Left ventricle myocardium inferior (tissue), 1 donor: ENCODE measurements around the gene SCART1. TPM values are rescaled to one million over a fixed set of nuclear protein-coding genes. Genes with fewer than 3 reads are reported as not detected.
"Not testable (repeated sequence)": the region's sequence is repeated elsewhere in the genome, so short reads cannot be mapped to it uniquely, and the experiment has no call there.

ENCODE experiments used
- DNase-seq: peaks from one replicate; pipeline ENCODE4 v3.0.0-alpha.2; 2020
- H3K27ac ChIP-seq: fragments of 200-600 bp; replicated peaks from 2 replicates; pipeline ENCODE4 v1.8.0; 2021
- H3K27me3 ChIP-seq: fragments of 200-600 bp; 2 replicates; pipeline ENCODE4 v1.8.0; 2021; ENCODE audit warnings: low read depth
- H3K36me3 ChIP-seq: fragments of 200-600 bp; 2 replicates; pipeline ENCODE4 v1.8.0; 2021
- H3K4me1 ChIP-seq: fragments of 200-600 bp; 2 replicates; pipeline ENCODE4 v1.8.0; 2021
- H3K4me3 ChIP-seq: fragments of 200-600 bp; 2 replicates; pipeline ENCODE4 v1.8.0; 2021; ENCODE audit warnings: mild to moderate bottlenecking, moderate library complexity
- H3K9me3 ChIP-seq: fragments of 200-600 bp; replicated peaks from 2 replicates; pipeline ENCODE4 v1.8.0; 2021
- intact Hi-C: fragments of 100-400 bp; cut with micrococcal nuclease; formaldehyde crosslinking; loops from one replicate; pipeline ENCODE4 v1.11.0; 2022
- total RNA-seq: library from RNA; stranded (reverse); fragmentation: NEBNext Ultra II Directional; extraction: Animal tissue kit (Norgen Biotek cat#: 25700); gene quantifications from one replicate; pipeline ENCODE4 v1.2.1, GENCODE V29; 2021
- TF ChIP-seq, protein P1 (sequence below): fragments of 200-600 bp; IDR thresholded peaks from 2 replicates; pipeline ENCODE4 v1.8.0; 2021; ENCODE audit warnings: antibody characterized with exemption, mild to moderate bottlenecking, borderline replicate concordance
- donor health status: DM: no; HTN: yes; CAD: no; lungs with severe emphysema.

SCART1 gene
- total RNA-seq, 1 donor from 2014 or later: 0.36 TPM

DNA sequence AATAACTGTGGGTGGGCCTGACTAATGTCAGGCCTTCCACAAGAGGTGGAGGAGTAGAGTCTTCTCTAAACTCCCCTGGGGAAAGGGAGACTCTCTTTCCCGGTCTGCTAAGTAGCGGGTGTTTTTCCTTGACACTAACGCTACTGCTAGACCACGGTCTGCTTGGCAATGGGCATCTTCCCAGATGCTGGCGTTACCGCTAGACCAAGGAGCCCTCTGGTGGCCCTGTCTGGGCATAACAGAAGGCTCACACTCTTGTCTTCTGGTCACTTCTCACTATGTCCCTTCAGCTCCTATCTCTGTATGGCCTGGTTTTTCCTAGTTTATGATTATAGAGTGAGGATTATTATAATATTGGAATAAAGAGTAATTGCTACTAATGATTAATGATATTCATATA is 43.6 kb downstream of the SCART1 start:
- H3K27ac ChIP-seq, H3K4me1 ChIP-seq, intact Hi-C loops, H3K27me3 ChIP-seq, DNase-seq, H3K4me3 ChIP-seq: not testable (repeated sequence)
- Histone ChIP-seq H3K9me3 (peaks cover 24% of the 10 kb centered on the region), H3K36me3 (peaks cover 20% of the 10 kb centered on the region)
- TF ChIP-seq, protein P1, sequence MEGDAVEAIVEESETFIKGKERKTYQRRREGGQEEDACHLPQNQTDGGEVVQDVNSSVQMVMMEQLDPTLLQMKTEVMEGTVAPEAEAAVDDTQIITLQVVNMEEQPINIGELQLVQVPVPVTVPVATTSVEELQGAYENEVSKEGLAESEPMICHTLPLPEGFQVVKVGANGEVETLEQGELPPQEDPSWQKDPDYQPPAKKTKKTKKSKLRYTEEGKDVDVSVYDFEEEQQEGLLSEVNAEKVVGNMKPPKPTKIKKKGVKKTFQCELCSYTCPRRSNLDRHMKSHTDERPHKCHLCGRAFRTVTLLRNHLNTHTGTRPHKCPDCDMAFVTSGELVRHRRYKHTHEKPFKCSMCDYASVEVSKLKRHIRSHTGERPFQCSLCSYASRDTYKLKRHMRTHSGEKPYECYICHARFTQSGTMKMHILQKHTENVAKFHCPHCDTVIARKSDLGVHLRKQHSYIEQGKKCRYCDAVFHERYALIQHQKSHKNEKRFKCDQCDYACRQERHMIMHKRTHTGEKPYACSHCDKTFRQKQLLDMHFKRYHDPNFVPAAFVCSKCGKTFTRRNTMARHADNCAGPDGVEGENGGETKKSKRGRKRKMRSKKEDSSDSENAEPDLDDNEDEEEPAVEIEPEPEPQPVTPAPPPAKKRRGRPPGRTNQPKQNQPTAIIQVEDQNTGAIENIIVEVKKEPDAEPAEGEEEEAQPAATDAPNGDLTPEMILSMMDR: peak; percentile 45

DNA sequence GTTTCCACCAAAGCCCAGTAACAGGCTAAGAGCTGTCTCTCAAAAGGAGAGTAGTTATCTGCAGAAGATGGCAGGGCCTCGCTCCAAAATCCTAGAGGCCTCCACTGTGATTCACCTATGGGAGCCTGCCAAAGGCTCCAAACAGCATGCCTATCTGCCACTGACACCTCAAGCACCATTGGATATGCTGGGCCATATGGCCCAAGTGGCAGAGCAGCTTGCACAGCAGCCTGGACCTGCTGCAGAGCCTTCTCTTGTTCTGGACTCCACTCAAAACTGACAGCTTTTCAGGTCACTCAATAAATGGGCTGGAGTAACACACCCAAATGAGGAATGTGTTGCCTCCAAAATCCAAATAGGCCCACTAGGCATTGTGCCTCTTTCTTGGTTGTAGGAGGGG is 45.4 kb downstream of the SCART1 start:
- H3K4me1 ChIP-seq, intact Hi-C loops, H3K4me3 ChIP-seq, H3K27ac ChIP-seq, H3K27me3 ChIP-seq, DNase-seq: not testable (repeated sequence)
- H3K9me3 ChIP-seq: peaks cover 24% of the 10 kb centered on the region
- peaks cover 20% of the 10 kb centered on the region for H3K36me3 ChIP-seq

DNA sequence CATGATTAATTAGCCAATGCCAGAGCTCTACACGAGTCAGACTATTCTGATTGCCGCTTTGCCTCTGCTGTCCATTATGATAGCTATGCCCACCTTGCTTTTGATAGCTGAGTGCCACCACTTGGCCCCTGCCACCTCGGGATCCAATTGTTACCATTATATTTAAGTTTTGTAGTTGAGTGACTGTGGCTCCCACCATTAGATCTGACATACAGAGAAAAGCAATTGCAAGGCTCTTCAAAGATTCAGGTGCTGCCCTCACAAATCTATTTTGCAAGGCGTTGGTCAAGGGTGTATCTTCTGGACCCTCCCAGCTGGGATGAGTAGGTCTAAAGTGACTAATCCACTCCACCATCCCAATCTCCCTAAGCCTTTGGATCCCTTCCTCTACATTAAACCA is 47.2 kb downstream of the SCART1 start:
- intact Hi-C loops: not testable (repeated sequence)
- H3K36me3 ChIP-seq: peaks cover 20% of the 10 kb centered on the region

DNA sequence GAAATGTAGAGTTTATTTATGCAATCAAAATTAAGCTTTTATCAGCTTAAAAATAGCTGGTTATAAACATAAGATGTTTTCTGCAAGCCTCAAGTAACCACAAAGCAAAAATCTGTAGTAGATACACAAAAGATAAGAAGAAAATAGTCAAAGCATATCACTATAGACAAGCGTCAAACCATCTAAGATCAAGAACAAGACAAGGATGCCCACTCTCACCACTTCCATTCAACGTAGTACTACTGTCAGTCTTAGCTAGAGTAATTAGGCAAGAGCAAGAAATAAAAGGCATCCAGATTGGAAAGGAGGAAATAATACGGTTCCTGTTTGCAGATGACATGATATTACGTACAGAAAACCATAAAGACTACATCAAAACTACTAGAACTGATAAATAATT is 56.0 kb downstream of the SCART1 start:
- DNase-seq: no peak
- Histone ChIP-seq H3K9me3 (peaks cover 22% of the 10 kb centered on the region), H3K36me3 (peaks cover 10% of the 10 kb centered on the region), H3K4me3 (no peak overlapping the region), H3K4me1 (no peaks in the 10 kb centered on the region), H3K27ac (no peak overlapping the region), H3K27me3 (no peaks in the 10 kb centered on the region)
- intact Hi-C loops: no loop called here
- TF ChIP-seq, protein P1: no peak

More for the DNA sequence above, 47.2 kb downstream of the SCART1 start:
- H3K4me1 ChIP-seq, H3K4me3 ChIP-seq, H3K27me3 ChIP-seq, DNase-seq, H3K27ac ChIP-seq: not testable (repeated sequence)
- peaks cover 24% of the 10 kb centered on the region for H3K9me3 ChIP-seq

DNA sequence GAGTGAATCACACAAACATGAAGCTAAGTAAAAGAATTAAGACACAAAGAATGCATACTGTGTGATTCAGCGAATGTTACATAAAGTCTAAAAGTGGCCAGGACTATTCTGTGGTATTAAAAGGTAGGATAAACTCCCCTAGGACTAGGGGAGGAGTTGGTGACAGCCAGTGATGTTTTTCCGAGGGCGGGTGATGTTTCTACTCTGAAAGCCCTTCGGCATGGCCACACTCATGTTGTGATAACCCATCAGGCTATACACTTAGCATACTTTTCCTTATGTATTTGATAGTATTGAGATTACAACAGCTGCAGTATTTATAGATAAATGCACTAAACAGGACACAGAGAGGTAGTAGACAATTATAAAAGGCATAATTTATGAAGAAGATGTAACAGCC is 57.7 kb downstream of the SCART1 start:
- Histone ChIP-seq H3K4me1 (no peaks in the 10 kb centered on the region), H3K27me3 (no peaks in the 10 kb centered on the region), H3K27ac (no peak overlapping the region), H3K9me3 (peaks cover 22% of the 10 kb centered on the region), H3K4me3 (no peak overlapping the region), H3K36me3 (peaks cover 10% of the 10 kb centered on the region)
- intact Hi-C loops: no loop called here
- TF ChIP-seq, protein P1: no peak
- DNase-seq: no peak

DNA sequence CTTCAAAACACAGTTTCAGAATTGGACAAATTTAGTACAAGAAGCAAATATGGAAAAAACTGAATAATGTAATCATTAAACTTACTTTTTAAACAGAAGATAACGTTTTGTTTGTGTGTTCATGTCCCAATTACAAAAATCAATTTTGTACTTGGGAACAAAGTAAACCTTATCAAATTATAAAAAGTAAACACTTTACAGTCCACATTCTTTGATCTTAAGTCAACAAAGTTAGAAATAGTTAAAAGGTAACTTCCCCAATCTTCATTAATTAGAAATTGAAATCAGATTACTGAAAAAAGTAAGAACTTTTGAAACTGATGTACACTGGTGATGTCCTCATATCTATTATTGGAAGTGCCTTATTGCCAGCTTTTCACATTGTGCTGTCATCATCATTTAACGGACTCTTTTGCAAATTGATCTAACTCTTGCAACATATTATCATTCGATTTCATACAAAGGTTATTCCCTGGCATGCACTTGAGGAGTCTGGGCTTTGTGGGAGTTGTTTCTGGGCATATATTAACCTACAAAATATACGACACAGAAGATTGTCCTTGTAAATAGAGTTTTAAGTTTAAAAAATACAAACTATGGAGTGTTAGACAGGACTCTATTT is 58.3 kb downstream of the SCART1 start:
- intact Hi-C loops: no loop called here
- no peak for DNase-seq
- Histone ChIP-seq H3K27ac (no peak overlapping the region), H3K27me3 (no peaks in the 10 kb centered on the region), H3K9me3 (peaks cover 22% of the 10 kb centered on the region), H3K36me3 (peaks cover 8% of the 10 kb centered on the region), H3K4me1 (no peaks in the 10 kb centered on the region), H3K4me3 (no peak overlapping the region)
- TF ChIP-seq, protein P1: no peak
